Measurements from ENCODE around the gene DCBLD1. TPM values are rescaled to one million over a fixed set of nuclear protein-coding genes. Genes with fewer than 3 reads are reported as not detected.

Gene DCBLD1
- total RNA-seq, 1 experiment from 2014 or later: 11.2 TPM

GRCh38 chr6:117478853-117479231, 3.6 kb upstream of the DCBLD1 start:
- ChIA-PET CTCF (interaction anchor here (1.0 to 2.4 kb wide), 12 partner anchors 12 to 351 kb away, joined by 3 to 16 read pairs (median 6); partner anchors contain the start of genes GOPC and VGLL2), POLR2A (no interaction called here)
- H3K27ac Mint-ChIP-seq: no peak overlapping the region
- no peak for TF ChIP-seq TP53 (CRISPR knock-in tag; IDR thresholded peaks at IDR 0.05)
- no peak for TF ChIP-seq ZNF425 (CRISPR knock-in tag; conservative IDR thresholded peaks at IDR 0.05)
- no peak for TF ChIP-seq NR2C2 (CRISPR knock-in tag; IDR thresholded peaks at IDR 0.05)
- no peak for TF ChIP-seq E2F5 (CRISPR knock-in tag; IDR thresholded peaks at IDR 0.05)
- no peak for TF ChIP-seq SMAD3 (CRISPR knock-in tag; IDR thresholded peaks at IDR 0.05; ENCODE audit: borderline replicate concordance)
- TF ChIP-seq, protein P1, sequence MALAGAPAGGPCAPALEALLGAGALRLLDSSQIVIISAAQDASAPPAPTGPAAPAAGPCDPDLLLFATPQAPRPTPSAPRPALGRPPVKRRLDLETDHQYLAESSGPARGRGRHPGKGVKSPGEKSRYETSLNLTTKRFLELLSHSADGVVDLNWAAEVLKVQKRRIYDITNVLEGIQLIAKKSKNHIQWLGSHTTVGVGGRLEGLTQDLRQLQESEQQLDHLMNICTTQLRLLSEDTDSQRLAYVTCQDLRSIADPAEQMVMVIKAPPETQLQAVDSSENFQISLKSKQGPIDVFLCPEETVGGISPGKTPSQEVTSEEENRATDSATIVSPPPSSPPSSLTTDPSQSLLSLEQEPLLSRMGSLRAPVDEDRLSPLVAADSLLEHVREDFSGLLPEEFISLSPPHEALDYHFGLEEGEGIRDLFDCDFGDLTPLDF (CRISPR knock-in tag; IDR thresholded peaks at IDR 0.05): no peak
- TF ChIP-seq ZNF416 (CRISPR knock-in tag; IDR thresholded peaks at IDR 0.05): no peak
- no peak for TF ChIP-seq ZNF219 (CRISPR knock-in tag; IDR thresholded peaks at IDR 0.05; ENCODE audit: borderline replicate concordance)
- no peak for TF ChIP-seq RELA (CRISPR knock-in tag; IDR thresholded peaks at IDR 0.05; ENCODE audit: borderline replicate concordance)
- TF ChIP-seq, protein P2, sequence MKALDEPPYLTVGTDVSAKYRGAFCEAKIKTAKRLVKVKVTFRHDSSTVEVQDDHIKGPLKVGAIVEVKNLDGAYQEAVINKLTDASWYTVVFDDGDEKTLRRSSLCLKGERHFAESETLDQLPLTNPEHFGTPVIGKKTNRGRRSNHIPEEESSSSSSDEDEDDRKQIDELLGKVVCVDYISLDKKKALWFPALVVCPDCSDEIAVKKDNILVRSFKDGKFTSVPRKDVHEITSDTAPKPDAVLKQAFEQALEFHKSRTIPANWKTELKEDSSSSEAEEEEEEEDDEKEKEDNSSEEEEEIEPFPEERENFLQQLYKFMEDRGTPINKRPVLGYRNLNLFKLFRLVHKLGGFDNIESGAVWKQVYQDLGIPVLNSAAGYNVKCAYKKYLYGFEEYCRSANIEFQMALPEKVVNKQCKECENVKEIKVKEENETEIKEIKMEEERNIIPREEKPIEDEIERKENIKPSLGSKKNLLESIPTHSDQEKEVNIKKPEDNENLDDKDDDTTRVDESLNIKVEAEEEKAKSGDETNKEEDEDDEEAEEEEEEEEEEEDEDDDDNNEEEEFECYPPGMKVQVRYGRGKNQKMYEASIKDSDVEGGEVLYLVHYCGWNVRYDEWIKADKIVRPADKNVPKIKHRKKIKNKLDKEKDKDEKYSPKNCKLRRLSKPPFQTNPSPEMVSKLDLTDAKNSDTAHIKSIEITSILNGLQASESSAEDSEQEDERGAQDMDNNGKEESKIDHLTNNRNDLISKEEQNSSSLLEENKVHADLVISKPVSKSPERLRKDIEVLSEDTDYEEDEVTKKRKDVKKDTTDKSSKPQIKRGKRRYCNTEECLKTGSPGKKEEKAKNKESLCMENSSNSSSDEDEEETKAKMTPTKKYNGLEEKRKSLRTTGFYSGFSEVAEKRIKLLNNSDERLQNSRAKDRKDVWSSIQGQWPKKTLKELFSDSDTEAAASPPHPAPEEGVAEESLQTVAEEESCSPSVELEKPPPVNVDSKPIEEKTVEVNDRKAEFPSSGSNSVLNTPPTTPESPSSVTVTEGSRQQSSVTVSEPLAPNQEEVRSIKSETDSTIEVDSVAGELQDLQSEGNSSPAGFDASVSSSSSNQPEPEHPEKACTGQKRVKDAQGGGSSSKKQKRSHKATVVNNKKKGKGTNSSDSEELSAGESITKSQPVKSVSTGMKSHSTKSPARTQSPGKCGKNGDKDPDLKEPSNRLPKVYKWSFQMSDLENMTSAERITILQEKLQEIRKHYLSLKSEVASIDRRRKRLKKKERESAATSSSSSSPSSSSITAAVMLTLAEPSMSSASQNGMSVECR (CRISPR knock-in tag; IDR thresholded peaks at IDR 0.05; ENCODE audit: borderline replicate concordance): no peak
- no peak for TF ChIP-seq KAT7 (CRISPR knock-in tag; IDR thresholded peaks at IDR 0.05; ENCODE audit: borderline replicate concordance)
- TF ChIP-seq IRF2 (CRISPR knock-in tag; IDR thresholded peaks at IDR 0.05; ENCODE audit: borderline replicate concordance, low read depth): no peak
- no peak for TF ChIP-seq ZNF423 (CRISPR knock-in tag; IDR thresholded peaks at IDR 0.05)
- no peak for TF ChIP-seq GTF2I (CRISPR knock-in tag; conservative IDR thresholded peaks at IDR 0.05)
- no peak for TF ChIP-seq CBFB (CRISPR knock-in tag; IDR thresholded peaks at IDR 0.05; ENCODE audit: low read depth)
- no peak for TF ChIP-seq ESRRA (CRISPR knock-in tag; IDR thresholded peaks at IDR 0.05; ENCODE audit: borderline replicate concordance)
- no peak for TF ChIP-seq NFE2L1 (CRISPR knock-in tag; IDR thresholded peaks at IDR 0.05)
- no peak overlapping the region for H3K4me3 Mint-ChIP-seq
- no peak for DNase-seq (ENCODE audit: low spot score)
- no peaks in the 10 kb centered on the region for H3K9me3 Mint-ChIP-seq
- no peaks in the 10 kb centered on the region for H3K36me3 Mint-ChIP-seq
- peaks cover 47% of the 10 kb centered on the region for H3K4me1 Mint-ChIP-seq
- ATAC-seq: no peak
- peaks cover 24% of the 10 kb centered on the region for H3K27me3 Mint-ChIP-seq (ENCODE audit: low read depth)

DNA sequence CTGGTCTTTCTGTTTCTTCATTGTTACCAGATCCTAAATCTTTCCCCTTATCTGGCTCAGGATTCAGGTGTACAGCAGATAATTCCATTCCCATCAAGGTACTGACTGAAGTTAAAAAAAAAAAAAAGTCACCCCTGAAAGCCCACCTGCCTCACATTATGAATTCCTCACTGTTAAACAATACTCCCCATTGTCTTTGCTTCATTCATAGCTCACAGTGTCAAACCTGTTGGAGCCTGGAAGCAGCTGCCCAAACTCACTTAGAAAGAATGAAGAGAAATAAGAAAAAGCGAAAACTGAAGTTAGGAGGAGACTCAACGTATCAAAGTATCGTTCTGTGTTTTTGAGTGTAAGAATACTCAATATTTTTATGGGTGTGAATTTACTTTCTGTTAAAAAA, 1.8 kb upstream of the DCBLD1 start:
- ATAC-seq (no peak), DNase-seq (ENCODE audit: low spot score) (no peak)
- H3K36me3 Mint-ChIP-seq: no peaks in the 10 kb centered on the region
- H3K4me3 Mint-ChIP-seq: peak overlapping the region; percentile 7; the same call in 1 of the 2 replicates
- H3K9me3 Mint-ChIP-seq: no peaks in the 10 kb centered on the region
- CTCF ChIA-PET: interaction anchor here (0.9 to 2.2 kb wide), 5 partner anchors 31 to 124 kb away, joined by 3 to 6 read pairs (median 4); partner anchors contain the start of gene GOPC
- peaks cover 56% of the 10 kb centered on the region for H3K4me1 Mint-ChIP-seq
- peaks cover 24% of the 10 kb centered on the region for H3K27me3 Mint-ChIP-seq (ENCODE audit: low read depth)
- POLR2A ChIA-PET: no interaction called here
- no peak overlapping the region for H3K27ac Mint-ChIP-seq
- no peak for TF ChIP-seq RELA (CRISPR knock-in tag; IDR thresholded peaks at IDR 0.05; ENCODE audit: borderline replicate concordance)
- TF ChIP-seq, protein P3, sequence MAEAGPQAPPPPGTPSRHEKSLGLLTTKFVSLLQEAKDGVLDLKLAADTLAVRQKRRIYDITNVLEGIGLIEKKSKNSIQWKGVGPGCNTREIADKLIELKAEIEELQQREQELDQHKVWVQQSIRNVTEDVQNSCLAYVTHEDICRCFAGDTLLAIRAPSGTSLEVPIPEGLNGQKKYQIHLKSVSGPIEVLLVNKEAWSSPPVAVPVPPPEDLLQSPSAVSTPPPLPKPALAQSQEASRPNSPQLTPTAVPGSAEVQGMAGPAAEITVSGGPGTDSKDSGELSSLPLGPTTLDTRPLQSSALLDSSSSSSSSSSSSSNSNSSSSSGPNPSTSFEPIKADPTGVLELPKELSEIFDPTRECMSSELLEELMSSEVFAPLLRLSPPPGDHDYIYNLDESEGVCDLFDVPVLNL (CRISPR knock-in tag; IDR thresholded peaks at IDR 0.05; ENCODE audit: borderline replicate concordance, low read depth): no peak
- TF ChIP-seq, protein P4, sequence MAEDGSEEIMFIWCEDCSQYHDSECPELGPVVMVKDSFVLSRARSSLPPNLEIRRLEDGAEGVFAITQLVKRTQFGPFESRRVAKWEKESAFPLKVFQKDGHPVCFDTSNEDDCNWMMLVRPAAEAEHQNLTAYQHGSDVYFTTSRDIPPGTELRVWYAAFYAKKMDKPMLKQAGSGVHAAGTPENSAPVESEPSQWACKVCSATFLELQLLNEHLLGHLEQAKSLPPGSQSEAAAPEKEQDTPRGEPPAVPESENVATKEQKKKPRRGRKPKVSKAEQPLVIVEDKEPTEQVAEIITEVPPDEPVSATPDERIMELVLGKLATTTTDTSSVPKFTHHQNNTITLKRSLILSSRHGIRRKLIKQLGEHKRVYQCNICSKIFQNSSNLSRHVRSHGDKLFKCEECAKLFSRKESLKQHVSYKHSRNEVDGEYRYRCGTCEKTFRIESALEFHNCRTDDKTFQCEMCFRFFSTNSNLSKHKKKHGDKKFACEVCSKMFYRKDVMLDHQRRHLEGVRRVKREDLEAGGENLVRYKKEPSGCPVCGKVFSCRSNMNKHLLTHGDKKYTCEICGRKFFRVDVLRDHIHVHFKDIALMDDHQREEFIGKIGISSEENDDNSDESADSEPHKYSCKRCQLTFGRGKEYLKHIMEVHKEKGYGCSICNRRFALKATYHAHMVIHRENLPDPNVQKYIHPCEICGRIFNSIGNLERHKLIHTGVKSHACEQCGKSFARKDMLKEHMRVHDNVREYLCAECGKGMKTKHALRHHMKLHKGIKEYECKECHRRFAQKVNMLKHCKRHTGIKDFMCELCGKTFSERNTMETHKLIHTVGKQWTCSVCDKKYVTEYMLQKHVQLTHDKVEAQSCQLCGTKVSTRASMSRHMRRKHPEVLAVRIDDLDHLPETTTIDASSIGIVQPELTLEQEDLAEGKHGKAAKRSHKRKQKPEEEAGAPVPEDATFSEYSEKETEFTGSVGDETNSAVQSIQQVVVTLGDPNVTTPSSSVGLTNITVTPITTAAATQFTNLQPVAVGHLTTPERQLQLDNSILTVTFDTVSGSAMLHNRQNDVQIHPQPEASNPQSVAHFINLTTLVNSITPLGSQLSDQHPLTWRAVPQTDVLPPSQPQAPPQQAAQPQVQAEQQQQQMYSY (CRISPR knock-in tag; IDR thresholded peaks at IDR 0.05): no peak
- TF ChIP-seq MYBL2 (CRISPR knock-in tag; IDR thresholded peaks at IDR 0.05): no peak
- TF ChIP-seq ZNF423 (CRISPR knock-in tag; IDR thresholded peaks at IDR 0.05): no peak
